Keratinocyte (primary cell): ENCODE measurements around the gene PROCR. TPM values are rescaled to one million over a fixed set of nuclear protein-coding genes. Genes with fewer than 3 reads are reported as not detected.

ENCODE experiments used
- DNase-seq: peaks from one replicate; pipeline ENCODE4 v3.0.0-alpha.2; 2011; ENCODE audit warnings: low read depth, missing footprints, low spot score
- FAIRE-seq: peaks from 2 replicates; lab custom pipeline; 2011; peaks lifted over from hg19 to GRCh38; lab: Jason Lieb, UNC
- H2AFZ ChIP-seq: 2 replicates; pipeline ENCODE4 v1.6.0; 2012; ENCODE audit warnings: low read length, control low read depth, inconsistent platforms; ENCODE audit not compliant: control insufficient read depth
- H3K27ac ChIP-seq: 2 replicates; pipeline ENCODE4 v1.5.1; 2011; ENCODE audit warnings: low read length; ENCODE audit not compliant: control insufficient read depth, insufficient read depth
- H3K27me3 ChIP-seq: 3 replicates; pipeline ENCODE4 v1.6.0; 2011; ENCODE audit warnings: low read length; ENCODE audit not compliant: control insufficient read depth, insufficient read depth; ENCODE audit errors: extremely low read depth
- H3K36me3 ChIP-seq, 2 experiments: 2 replicates in 1 of 2; 3 replicates in 1 of 2; pipeline ENCODE4 v1.5.1; 2011; ENCODE audit warnings: low read length in 2 of 2, mild to moderate bottlenecking in 1 of 2; ENCODE audit not compliant: control insufficient read depth in 2 of 2, insufficient read depth in 2 of 2; ENCODE audit errors: extremely low read depth in 1 of 2
- H3K4me1 ChIP-seq: 3 replicates; pipeline ENCODE4 v1.5.1; 2011; ENCODE audit warnings: low read length; ENCODE audit not compliant: control insufficient read depth, insufficient read depth; ENCODE audit errors: extremely low read depth
- H3K4me2 ChIP-seq: 3 replicates; pipeline ENCODE4 v1.6.0; 2011; ENCODE audit warnings: low read depth, low read length; ENCODE audit not compliant: control insufficient read depth, insufficient read depth; ENCODE audit errors: extremely low read depth
- H3K4me3 ChIP-seq, 3 experiments: fragments of 200-600 bp in 1 of 3; sonication (generic) in 1 of 3; 2 replicates in 2 of 3; 3 replicates in 1 of 3; pipeline ENCODE4 v1.5.1; 2011 to 2016; ENCODE audit warnings: low read length in 3 of 3, mild to moderate bottlenecking in 3 of 3, control low read depth in 2 of 3, inconsistent platforms in 1 of 3, low read depth in 1 of 3, mixed read lengths in 1 of 3, mixed run types in 1 of 3, moderate library complexity in 1 of 3; ENCODE audit not compliant: control insufficient read depth in 2 of 3, insufficient read depth in 2 of 3; ENCODE audit errors: extremely low read depth in 1 of 3
- H3K79me2 ChIP-seq: 2 replicates; pipeline ENCODE4 v1.6.0; 2012; ENCODE audit warnings: low read length; ENCODE audit not compliant: control insufficient read depth, insufficient read depth
- H3K9ac ChIP-seq: 3 replicates; pipeline ENCODE4 v1.6.0; 2011; ENCODE audit warnings: low read length; ENCODE audit not compliant: control insufficient read depth, insufficient read depth; ENCODE audit errors: extremely low read depth
- H3K9me1 ChIP-seq: 3 replicates; pipeline ENCODE4 v1.6.0; 2011; ENCODE audit warnings: low read length; ENCODE audit not compliant: control insufficient read depth, insufficient read depth; ENCODE audit errors: extremely low read depth
- H3K9me3 ChIP-seq: 2 replicates; pipeline ENCODE4 v1.5.1; 2012; ENCODE audit warnings: low read depth, low read length; ENCODE audit not compliant: control insufficient read depth
- H4K20me1 ChIP-seq: 3 replicates; pipeline ENCODE4 v1.6.0; 2011; ENCODE audit warnings: low read length; ENCODE audit not compliant: control insufficient read depth, insufficient read depth; ENCODE audit errors: extremely low read depth
- CTCF ChIP-seq, 3 experiments: IDR thresholded peaks in 1 of 3; conservative IDR thresholded peaks in 1 of 3; optimal IDR thresholded peaks in 1 of 3; 2 replicates in 2 of 3; 3 replicates in 1 of 3; pipeline versions ENCODE3 to v1.5.1; 2011; ENCODE audit warnings: low read length in 3 of 3, mild to moderate bottlenecking in 3 of 3, moderate library complexity in 2 of 3, control low read depth in 1 of 3, inconsistent platforms in 1 of 3; ENCODE audit not compliant: insufficient read depth in 2 of 3; ENCODE audit errors: extremely low read depth in 1 of 3
- EZH2 ChIP-seq: IDR thresholded peaks from one replicate; pipeline ENCODE4 v1.6.1; 2012; ENCODE audit warnings: inconsistent platforms, mild to moderate bottlenecking, low read length, moderate library complexity
- dilution Hi-C: fragments of 300-500 bp; cut with MboI; formaldehyde crosslinking; loops from one replicate; pipeline ENCODE4 v1.7.0; 2020; ENCODE audit warnings: low sequenced_read_pairs; ENCODE audit not compliant: extremely low pct_ligation_motif_present
- polyA plus RNA-seq, 5 experiments: library from polyadenylated mRNA; depleted of rRNA in 3 of 5; stranded (reverse) in 3 of 5; stranded (forward) in 1 of 5; unstranded in 1 of 5; fragments of >200 nt; gene quantifications; 1 replicate in 1 of 5; 2 replicates in 3 of 5; 3 replicates in 1 of 5; pipeline versions ENCODE4 v1.2.1 to v1.2.3, GENCODE V29; 2011 to 2012; ENCODE audit warnings: missing spikeins in 2 of 5, low read depth in 1 of 5, low replicate concordance in 1 of 5

The PROCR gene
- polyA plus RNA-seq, 1 donor (not counting 4 experiments of a cell fraction or from before 2014, with no cell fraction given) = 74.1 TPM

- Histone ChIP-seq H3K4me2 (no peak overlapping the region), H2AFZ (no peak overlapping the region), H3K27me3 (peaks cover 7% of the 10 kb centered on the region), H3K79me2 (no peaks in the 10 kb centered on the region), H3K4me1 (peaks cover 11% of the 10 kb centered on the region), H3K27ac (no peak overlapping the region), H3K9ac (no peak overlapping the region), H3K9me3 (no peaks in the 10 kb centered on the region), H3K36me3 (no peaks in the 10 kb centered on the region), H4K20me1 (no peaks in the 10 kb centered on the region), H3K4me3 (no peak overlapping the region), H3K9me1 (no peaks in the 10 kb centered on the region)
- dilution Hi-C loops = no loop called here
- TF ChIP-seq EZH2 = no peak
- no peak for FAIRE-seq
- DNase-seq = no peak
Measured at GRCh38 chr20:35216541-35216940, 44.7 kb downstream of the PROCR start.

GRCh38 chr20:35223941-35224340 lies 52.1 kb downstream of the PROCR start:
- no peaks in the 10 kb centered on the region for H3K79me2 ChIP-seq
- peaks cover 29% of the 10 kb centered on the region for H3K27me3 ChIP-seq
- no peaks in the 10 kb centered on the region for H3K36me3 ChIP-seq
- H3K9ac ChIP-seq = no peak overlapping the region
- H3K9me3 ChIP-seq = no peaks in the 10 kb centered on the region
- no peak overlapping the region for H3K4me2 ChIP-seq
- H4K20me1 ChIP-seq = no peaks in the 10 kb centered on the region
- H3K9me1 ChIP-seq = no peaks in the 10 kb centered on the region
- DNase-seq = no peak
- H2AFZ ChIP-seq = no peak overlapping the region
- no peak overlapping the region for H3K27ac ChIP-seq
- dilution Hi-C loops = no loop called here
- TF ChIP-seq EZH2 (no peak), CTCF (optimal IDR thresholded peaks at IDR 0.05 in 1 of 3, IDR thresholded peaks at IDR 0.05 in 1 of 3, conservative IDR thresholded peaks at IDR 0.05 in 1 of 3; ENCODE audit: extremely low read depth in 1 of 3, insufficient read depth in 2 of 3, low read length in 3 of 3) (no peak)
- no peak for FAIRE-seq
- H3K4me1 ChIP-seq = no peaks in the 10 kb centered on the region
- H3K4me3 ChIP-seq = no peak overlapping the region

GRCh38 chr20:35224536-35224935 lies 52.7 kb downstream of the PROCR start:
- Histone ChIP-seq H3K27me3 (peaks cover 30% of the 10 kb centered on the region), H3K9me3 (no peaks in the 10 kb centered on the region), H3K4me3 (no peak overlapping the region), H3K4me1 (no peaks in the 10 kb centered on the region), H3K79me2 (no peaks in the 10 kb centered on the region), H3K4me2 (no peak overlapping the region), H3K27ac (no peak overlapping the region), H3K9ac (no peak overlapping the region), H2AFZ (no peak overlapping the region), H4K20me1 (no peaks in the 10 kb centered on the region), H3K9me1 (no peaks in the 10 kb centered on the region), H3K36me3 (no peaks in the 10 kb centered on the region)
- FAIRE-seq = no peak
- TF ChIP-seq EZH2 = no peak
- no peak for TF ChIP-seq CTCF (optimal IDR thresholded peaks at IDR 0.05 in 1 of 3, IDR thresholded peaks at IDR 0.05 in 1 of 3, conservative IDR thresholded peaks at IDR 0.05 in 1 of 3; ENCODE audit: extremely low read depth in 1 of 3, insufficient read depth in 2 of 3, low read length in 3 of 3)
- dilution Hi-C loops = no loop called here
- no peak for DNase-seq
